GM20000 (cell line): Measurements from ENCODE around the gene PPP2R5B.

Experiments
- DNase-seq: peaks from one replicate; pipeline ENCODE4 v3.0.0; 2012; ENCODE audit warnings: low spot score
- CTCF ChIP-seq: IDR thresholded peaks from 2 replicates; pipeline ENCODE4 v1.5.1; 2012; ENCODE audit warnings: mild to moderate bottlenecking, control low read depth; ENCODE audit errors: extremely low read depth, missing control alignments

The PPP2R5B gene

DNA sequence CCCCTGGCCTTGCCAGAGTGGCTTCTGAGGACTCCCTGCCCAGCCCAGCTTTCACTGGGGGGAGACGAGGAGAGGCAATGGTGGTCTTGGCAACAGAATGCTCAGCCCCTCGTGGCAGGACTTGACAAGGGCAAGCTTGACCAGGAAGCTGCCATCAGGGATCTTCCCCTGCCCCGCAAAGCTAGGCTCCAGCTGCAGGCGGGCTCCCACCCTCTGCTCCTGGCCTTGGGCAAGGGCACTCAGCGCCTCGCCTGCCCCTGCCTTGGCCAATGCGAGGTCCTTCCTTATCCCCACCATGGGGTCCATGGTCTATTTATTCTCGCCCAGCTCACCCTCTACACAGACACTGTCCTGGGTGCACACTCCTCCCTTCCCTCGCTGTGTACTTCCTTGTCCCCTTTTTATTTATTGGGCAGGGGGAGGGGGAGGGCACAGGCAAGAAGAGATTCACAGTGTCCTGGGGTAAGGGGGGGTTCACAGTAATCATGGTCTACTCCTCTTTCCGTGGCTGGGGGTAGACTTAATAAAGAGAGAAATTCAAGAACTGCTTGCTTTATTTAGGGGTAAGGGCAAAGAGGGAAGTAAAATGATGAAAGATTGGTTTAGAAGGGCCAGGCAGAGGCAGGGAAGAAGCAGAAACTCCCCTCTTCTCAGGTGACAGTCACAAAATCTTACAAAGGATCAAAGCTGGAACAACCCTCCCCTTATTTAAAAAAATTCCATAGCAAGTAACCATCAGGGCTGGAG lies 9.6 kb downstream of the PPP2R5B start:
- no peak for DNase-seq
- no peak for TF ChIP-seq CTCF

DNA sequence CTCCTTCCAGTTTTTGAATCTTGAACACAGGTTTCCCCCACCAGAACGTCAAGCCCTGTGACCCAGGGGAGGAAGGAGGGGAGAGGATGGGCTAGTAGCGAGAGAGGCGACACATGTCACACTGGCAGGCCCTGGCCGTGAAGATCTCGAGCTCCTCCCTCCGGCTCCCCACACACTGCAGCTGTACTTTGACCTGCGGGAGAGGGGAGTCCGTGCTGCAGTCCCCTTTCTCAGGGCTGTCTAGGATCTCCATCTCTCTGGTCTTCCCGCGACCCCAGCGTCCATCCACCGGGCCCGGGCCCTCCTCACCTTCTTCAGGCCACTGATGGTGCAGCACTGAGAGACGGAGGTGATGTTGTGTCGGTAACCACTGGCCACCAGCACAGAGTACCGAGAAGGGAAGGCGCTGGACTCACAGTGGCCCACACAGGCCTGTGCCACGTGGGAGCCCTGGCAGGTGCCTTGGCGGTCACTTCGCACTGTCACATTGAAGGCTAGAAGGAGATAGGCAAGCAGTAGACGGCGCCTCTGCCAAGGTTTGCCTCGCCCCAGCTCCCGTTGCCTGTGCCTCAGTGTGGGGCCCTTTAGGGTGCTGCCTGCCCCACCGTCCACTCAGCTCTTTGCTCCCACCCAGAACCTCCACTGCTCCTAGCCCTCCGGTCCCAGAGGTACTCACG lies 10.3 kb downstream of the PPP2R5B start:
- DNase-seq: no peak
- no peak for TF ChIP-seq CTCF

- DNase-seq: no peak
- TF ChIP-seq CTCF: no peak
These were observed 11.0 kb downstream of the PPP2R5B start, which contains the start of gene GPHA2 for GRCh38 chr11:64935359-64936081. Gene GPHA2 (minus strand): TSS chr11:64935893. CDS start chr11:64935460, 433 bp downstream.

DNA sequence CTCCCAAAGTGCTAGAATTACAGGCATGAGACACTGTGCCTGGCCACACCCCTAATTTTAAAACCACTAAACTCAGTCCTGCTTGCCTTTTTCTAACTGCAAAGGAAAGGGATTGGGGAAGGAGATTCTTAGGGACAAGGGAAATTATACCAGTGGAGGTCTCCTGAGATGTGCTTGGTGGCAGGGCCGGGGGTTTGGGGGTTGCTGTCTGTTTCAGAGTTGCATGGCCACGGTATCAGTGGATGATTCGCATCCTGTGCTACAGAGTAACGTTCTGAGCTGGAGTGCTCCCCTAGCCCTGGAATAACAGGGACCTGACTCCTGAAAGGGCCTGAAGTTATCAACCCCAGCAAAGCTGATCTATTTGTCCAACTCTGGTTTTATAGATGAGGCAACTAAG lies 12.1 kb downstream of the PPP2R5B start:
- no peak for TF ChIP-seq CTCF

GRCh38 chr11:64947208-64947814 lies 22.8 kb downstream of the PPP2R5B start:
- DNase-seq: no peak
- no peak for TF ChIP-seq CTCF

More for the DNA sequence above, 12.1 kb downstream of the PPP2R5B start:
- DNase-seq: no peak

DNA sequence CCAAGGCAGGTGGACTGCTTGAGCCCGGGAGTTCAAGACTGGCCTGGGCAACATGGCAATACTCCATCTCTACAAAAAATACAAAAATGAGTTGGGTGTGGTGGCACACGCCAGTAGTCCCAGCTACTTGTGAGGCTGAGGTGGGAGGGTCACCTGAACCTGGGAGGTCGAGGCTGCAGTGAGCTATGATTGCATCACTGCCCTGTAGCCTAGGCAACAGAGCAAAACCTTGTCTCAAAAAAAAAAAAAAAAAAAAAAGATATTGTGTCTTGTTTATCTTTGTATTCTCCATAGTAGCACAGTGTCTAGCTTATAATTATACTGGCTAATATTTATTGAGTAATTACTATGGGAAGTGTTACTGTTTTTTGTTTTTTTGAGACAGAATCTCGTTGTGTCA lies 27.0 kb downstream of the PPP2R5B start:
- DNase-seq: no peak
- no peak for TF ChIP-seq CTCF
